Peyer's patch (tissue), 4 donors: ENCODE results near the gene EVC2. TPM values are rescaled to one million over a fixed set of nuclear protein-coding genes. Genes with fewer than 3 reads are reported as not detected.

Experiments used
- DNase-seq, 3 donors: peaks; one replicate each; pipeline ENCODE4 v3.0.0-alpha.2; 2017 to 2019
- H3K27ac ChIP-seq, 4 donors: fragments of 200-600 bp; sonication (generic); one replicate each; pipeline ENCODE4 v1.5.1; 2016 to 2019
- H3K27me3 ChIP-seq, 2 donors: fragments of 200-600 bp; sonication (generic); one replicate each; pipeline ENCODE4 v1.5.1; 2019
- H3K36me3 ChIP-seq, 3 donors: fragments of 200-600 bp; sonication (generic); one replicate each; pipeline ENCODE4 v1.5.1; 2016 to 2019
- H3K4me1 ChIP-seq, 4 donors: fragments of 200-600 bp; sonication (generic); one replicate each; pipeline ENCODE4 v1.5.1; 2016 to 2019
- H3K4me3 ChIP-seq, 4 donors: fragments of 200-600 bp; sonication (generic); 1 replicate in 3 of 4; 2 replicates in 1 of 4; pipeline ENCODE4 v1.5.1; 2016 to 2019; ENCODE audit warnings: mild to moderate bottlenecking in 1 of 4
- H3K9me3 ChIP-seq, 4 donors: fragments of 200-600 bp; sonication (generic); one replicate each; pipeline ENCODE4 v1.5.1; 2016 to 2019; ENCODE audit warnings: mild to moderate bottlenecking in 1 of 4
- POLR2A ChIP-seq, 2 donors: fragments of 450-650 bp; IDR thresholded peaks; one replicate each; pipeline ENCODE4 v1.5.1; 2017; ENCODE audit warnings: antibody characterized with exemption in 2 of 2, mild to moderate bottlenecking in 2 of 2, moderate library complexity in 2 of 2
- total RNA-seq, 4 donors: library from RNA; depleted of rRNA; stranded (reverse); fragments of >200 nt; gene quantifications; one replicate each; pipeline ENCODE4 v1.1.0, GENCODE V29; 2016
- TF ChIP-seq, protein P1 (sequence below), 6 experiments: fragments of 450-650 bp in 4 of 6; fragments of 200-600 bp in 2 of 6; sonication (generic) in 1 of 6; IDR thresholded peaks; one replicate each; pipeline ENCODE4 v1.5.1; 2017 to 2019; ENCODE audit warnings: antibody characterized with exemption in 6 of 6, mild to moderate bottlenecking in 3 of 6, moderate library complexity in 1 of 6

Gene EVC2
- total RNA-seq, 4 donors from 2014 or later: 0.70 to 32.2 (median 4.1) TPM

- Histone ChIP-seq H3K27me3 (no peaks in the 10 kb centered on the region), H3K27ac (no peak overlapping the region), H3K4me3 (no peak overlapping the region), H3K9me3 (no peaks in the 10 kb centered on the region), H3K36me3 (no peaks in the 10 kb centered on the region), H3K4me1 (no peaks in the 10 kb centered on the region)
- no peak for TF ChIP-seq POLR2A (IDR thresholded peaks at IDR 0.05)
- TF ChIP-seq, protein P1, sequence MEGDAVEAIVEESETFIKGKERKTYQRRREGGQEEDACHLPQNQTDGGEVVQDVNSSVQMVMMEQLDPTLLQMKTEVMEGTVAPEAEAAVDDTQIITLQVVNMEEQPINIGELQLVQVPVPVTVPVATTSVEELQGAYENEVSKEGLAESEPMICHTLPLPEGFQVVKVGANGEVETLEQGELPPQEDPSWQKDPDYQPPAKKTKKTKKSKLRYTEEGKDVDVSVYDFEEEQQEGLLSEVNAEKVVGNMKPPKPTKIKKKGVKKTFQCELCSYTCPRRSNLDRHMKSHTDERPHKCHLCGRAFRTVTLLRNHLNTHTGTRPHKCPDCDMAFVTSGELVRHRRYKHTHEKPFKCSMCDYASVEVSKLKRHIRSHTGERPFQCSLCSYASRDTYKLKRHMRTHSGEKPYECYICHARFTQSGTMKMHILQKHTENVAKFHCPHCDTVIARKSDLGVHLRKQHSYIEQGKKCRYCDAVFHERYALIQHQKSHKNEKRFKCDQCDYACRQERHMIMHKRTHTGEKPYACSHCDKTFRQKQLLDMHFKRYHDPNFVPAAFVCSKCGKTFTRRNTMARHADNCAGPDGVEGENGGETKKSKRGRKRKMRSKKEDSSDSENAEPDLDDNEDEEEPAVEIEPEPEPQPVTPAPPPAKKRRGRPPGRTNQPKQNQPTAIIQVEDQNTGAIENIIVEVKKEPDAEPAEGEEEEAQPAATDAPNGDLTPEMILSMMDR (IDR thresholded peaks at IDR 0.05): no peak
- DNase-seq: no peak
Measured at GRCh38 chr4:5573965-5574364, 134.4 kb downstream of the EVC2 start.

GRCh38 chr4:5572751-5573150, 135.6 kb downstream of the EVC2 start:
- Histone ChIP-seq H3K27me3 (no peaks in the 10 kb centered on the region), H3K36me3 (no peaks in the 10 kb centered on the region), H3K27ac (no peak overlapping the region), H3K4me3 (no peak overlapping the region), H3K4me1 (no peaks in the 10 kb centered on the region), H3K9me3 (no peaks in the 10 kb centered on the region)
- DNase-seq: no peak
- TF ChIP-seq POLR2A (IDR thresholded peaks at IDR 0.05): no peak
- TF ChIP-seq, protein P1 (IDR thresholded peaks at IDR 0.05): no peak

GRCh38 chr4:5572114-5572513, 136.2 kb downstream of the EVC2 start:
- DNase-seq: no peak
- no peaks in the 10 kb centered on the region for H3K9me3 ChIP-seq
- H3K27me3 ChIP-seq: no peaks in the 10 kb centered on the region
- H3K27ac ChIP-seq: no peak overlapping the region
- no peaks in the 10 kb centered on the region for H3K36me3 ChIP-seq
- TF ChIP-seq, protein P1 (IDR thresholded peaks at IDR 0.05): no peak
- no peak for TF ChIP-seq POLR2A (IDR thresholded peaks at IDR 0.05)
- no peak overlapping the region for H3K4me3 ChIP-seq
- no peaks in the 10 kb centered on the region for H3K4me1 ChIP-seq

DNA sequence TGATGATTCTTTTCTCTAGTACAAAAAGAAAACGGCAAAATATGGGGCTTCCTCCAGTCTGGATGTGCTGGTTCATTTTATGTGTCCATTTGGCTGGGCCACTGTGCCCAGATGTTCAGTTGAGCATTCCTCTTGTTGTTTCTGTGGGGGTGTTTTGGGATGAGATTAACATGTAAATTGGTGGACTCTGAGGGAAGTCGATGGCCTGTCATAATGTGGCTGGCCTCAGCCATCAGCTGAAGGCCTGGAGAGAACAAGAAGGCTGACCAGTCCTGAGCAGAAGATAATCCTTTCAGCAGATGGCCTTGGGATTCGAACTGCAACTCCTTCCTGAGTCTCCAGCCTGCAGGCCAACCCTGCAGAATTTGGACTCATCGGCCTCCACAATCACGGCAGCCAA, 136.7 kb downstream of the EVC2 start:
- DNase-seq: no peak
- no peaks in the 10 kb centered on the region for H3K9me3 ChIP-seq
- H3K4me1 ChIP-seq: no peaks in the 10 kb centered on the region
- no peak overlapping the region for H3K4me3 ChIP-seq
- no peaks in the 10 kb centered on the region for H3K36me3 ChIP-seq
- no peak overlapping the region for H3K27ac ChIP-seq
- TF ChIP-seq, protein P1 (IDR thresholded peaks at IDR 0.05): no peak
- no peak for TF ChIP-seq POLR2A (IDR thresholded peaks at IDR 0.05)
- H3K27me3 ChIP-seq: no peaks in the 10 kb centered on the region

DNA sequence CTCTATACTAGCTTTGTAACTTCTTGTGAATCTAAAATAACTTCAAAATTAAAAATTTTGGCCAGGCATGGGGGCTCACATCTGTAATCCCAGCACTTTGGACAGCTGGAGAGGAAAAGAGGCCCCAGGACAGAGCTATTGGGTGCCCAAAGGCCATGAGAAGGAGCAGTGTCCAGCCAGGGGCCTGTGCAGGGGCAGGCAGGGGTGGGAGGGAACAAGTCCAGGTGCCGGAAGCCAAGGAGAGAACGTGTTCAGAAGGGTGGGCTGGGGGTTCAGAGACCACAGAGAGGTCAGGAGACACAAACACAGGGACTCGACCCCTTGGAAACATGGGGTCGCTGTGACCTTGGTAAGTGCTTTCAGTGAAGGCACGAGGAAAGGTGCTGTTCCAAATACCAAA, 138.9 kb downstream of the EVC2 start:
- Histone ChIP-seq H3K4me1 (no peaks in the 10 kb centered on the region), H3K9me3 (no peaks in the 10 kb centered on the region), H3K27me3 (no peaks in the 10 kb centered on the region), H3K27ac (no peak overlapping the region), H3K4me3 (no peak overlapping the region), H3K36me3 (no peaks in the 10 kb centered on the region)
- TF ChIP-seq, protein P1 (IDR thresholded peaks at IDR 0.05): no peak
- TF ChIP-seq POLR2A (IDR thresholded peaks at IDR 0.05): no peak
- no peak for DNase-seq

DNA sequence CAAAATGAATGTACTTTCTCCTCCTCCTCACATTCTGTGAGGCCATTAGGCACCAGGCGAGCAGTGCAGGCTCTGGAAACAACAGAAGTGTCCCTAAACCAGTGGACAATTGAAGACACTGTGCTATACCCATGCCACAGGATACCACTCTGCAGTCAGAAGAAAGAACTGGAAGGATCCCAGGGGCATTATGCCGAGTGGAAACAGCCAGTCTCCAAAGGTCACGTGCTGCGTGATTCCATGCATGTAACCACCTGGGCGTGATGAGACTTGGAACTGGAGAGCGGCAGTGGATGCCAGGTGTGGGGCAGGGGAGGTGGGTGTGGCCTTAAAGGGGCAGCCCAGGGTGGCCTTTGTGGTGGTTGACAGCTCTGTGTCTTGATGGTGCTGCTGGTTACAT, 139.4 kb downstream of the EVC2 start:
- Histone ChIP-seq H3K36me3 (no peaks in the 10 kb centered on the region), H3K4me1 (no peaks in the 10 kb centered on the region), H3K27ac (no peak overlapping the region), H3K4me3 (no peak overlapping the region), H3K9me3 (no peaks in the 10 kb centered on the region), H3K27me3 (no peaks in the 10 kb centered on the region)
- TF ChIP-seq POLR2A (IDR thresholded peaks at IDR 0.05): no peak
- TF ChIP-seq, protein P1 (IDR thresholded peaks at IDR 0.05): no peak
- no peak for DNase-seq
